HG03159 (cell line): ENCODE measurements around the gene SAT2.
"Not testable (repeated sequence)": the region's sequence is repeated elsewhere in the genome, so short reads cannot be mapped to it uniquely, and the experiment has no call there.

ENCODE experiments used
- ATAC-seq: cut with Tn5 transposase; IDR thresholded peaks from one replicate; pipeline ENCODE4 v1.9.1; 2021; ENCODE audit warnings: mild to moderate bottlenecking, moderate library complexity; ENCODE audit not compliant: unreplicated experiment

The SAT2 gene

DNA sequence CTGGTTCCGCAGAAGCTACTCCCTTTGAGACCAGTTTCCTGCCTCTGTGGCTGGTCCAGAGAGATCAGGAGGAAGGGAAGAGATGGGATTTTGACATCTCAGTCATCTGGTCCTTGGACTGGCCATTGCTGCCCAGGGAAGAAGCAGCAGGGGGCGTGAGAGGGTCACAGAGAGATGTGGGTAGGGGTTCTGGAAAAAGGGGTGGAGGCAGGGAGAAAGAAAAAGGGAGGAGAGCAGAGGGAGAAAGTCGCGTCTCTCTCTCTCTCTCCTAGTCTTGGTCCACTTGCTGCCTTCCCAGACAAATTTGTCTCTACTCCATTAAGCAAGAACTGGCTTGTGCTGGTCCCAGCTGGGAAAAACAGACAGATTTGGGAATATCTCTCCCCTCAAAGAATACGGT is 6.8 kb upstream of the SAT2 start:
- no peak for ATAC-seq

DNA sequence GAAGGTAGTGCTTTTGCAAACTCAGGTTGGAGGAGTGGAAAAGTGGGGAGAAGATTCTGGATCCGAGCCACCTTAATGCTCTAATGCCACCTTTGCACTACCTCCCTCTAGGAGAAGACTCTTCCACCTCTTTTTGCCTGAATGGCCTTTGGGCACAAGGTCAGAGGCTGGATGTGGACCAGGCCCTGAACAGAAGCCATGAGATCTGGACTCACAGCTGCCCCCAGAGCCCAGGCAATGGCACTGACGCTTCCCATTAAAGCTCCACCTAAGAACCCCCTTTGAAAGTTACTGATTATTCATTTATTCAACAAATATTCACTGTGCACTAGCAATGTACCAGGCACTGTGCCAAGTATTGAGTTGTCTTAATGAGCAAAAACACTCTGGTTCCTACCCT is 5.5 kb upstream of the SAT2 start:
- ATAC-seq = no peak

DNA sequence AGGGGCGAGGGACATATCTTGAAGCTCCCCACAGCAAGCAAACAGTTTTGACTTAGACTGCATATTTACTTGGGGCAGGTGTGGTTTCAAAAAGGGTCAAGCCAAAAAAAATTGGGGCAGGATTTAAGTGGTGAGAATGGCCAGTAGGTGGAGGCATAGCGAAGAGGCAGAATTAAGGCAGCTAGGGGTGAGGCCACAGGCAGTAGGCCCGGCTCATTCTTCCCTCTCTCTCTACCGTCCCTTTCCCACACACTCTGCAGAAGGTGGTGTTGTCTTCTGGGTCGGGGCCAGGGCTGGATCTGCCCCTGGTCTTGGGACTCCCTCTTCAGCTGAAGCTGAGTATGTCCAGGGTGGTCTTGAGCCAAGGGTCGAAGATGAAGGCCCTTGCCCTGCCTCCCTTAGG is 4.9 kb upstream of the SAT2 start:
- no peak for ATAC-seq

DNA sequence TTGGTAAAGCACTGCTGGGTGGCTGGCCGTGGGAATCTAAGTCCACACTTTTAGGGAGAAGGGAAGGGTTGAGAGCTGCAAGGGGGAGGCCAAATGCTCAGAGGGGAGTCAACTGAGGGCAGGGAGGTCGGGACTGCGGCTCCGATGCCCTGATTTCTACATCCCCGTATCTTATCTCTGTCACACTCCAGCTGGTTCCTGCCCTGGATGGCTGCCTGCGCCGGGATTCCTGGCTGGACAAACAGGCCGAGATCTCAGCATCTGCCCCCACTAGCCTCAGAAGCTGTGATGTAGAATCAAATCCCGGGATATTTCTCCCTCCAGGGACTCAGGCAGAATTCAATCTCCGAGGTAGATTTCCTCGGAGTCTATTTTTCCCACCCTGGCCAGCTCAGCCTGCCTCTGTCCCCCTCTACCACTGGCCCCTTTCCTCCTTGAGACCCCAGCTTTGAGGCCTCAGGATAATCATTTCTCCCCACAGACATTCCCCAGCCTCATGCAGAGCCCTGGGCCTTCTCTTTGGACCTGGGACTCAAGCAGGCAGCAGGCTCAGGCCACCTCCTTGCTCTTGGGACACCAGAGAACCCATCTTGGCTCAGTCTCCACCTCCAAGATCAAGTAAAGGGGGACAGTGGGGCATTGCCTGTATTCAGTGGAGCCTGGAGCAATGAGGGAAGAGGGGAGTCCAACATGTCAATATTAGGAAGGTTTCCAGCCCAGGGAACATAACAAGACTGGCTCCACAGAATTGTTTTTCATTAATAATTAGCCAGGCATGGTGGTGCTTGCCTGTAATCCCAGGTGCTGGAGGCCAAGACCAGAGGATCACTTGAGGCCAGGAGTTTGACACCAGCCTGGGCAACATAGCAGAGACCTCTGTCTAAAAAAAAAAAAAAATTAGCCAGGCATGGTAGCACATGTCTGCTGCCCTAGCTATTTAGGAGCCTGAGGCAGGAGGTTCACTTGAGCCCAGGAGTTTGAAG is 4.1 kb upstream of the SAT2 start:
- no peak for ATAC-seq

DNA sequence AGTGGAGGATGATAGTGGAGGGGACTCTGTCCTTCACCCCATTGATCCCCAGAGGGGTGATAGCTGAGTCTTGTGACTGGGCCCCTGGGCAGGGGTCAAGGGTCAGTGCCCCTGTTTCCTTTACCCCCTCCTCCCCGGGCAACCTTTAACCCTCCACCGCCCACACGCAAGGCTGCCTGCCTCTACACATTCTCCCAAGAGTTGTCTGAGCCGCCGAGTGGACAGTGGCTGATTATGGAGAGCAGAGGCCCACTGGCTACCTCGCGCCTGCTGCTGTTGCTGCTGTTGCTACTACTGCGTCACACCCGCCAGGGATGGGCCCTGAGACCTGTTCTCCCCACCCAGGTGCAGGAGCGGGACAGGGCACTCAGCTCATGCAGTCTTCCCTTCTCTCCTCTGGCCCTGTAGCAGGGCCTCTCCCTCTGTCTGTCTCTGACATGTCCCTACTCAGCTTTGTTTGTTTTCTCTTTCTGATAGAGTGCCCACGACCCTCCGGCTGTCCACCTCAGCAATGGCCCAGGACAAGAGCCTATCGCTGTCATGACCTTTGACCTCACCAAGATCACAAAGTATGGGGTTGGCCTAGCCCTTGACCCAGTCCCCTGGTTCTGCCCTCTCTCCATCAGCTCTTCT is 2.4 kb upstream of the SAT2 start, which contains the start of gene SHBG:
SHBG (plus strand) TSS at position 197 of the 633 bp plus-strand sequence; CDS start at position 235, 38 bp downstream.
- ATAC-seq = no peak

DNA sequence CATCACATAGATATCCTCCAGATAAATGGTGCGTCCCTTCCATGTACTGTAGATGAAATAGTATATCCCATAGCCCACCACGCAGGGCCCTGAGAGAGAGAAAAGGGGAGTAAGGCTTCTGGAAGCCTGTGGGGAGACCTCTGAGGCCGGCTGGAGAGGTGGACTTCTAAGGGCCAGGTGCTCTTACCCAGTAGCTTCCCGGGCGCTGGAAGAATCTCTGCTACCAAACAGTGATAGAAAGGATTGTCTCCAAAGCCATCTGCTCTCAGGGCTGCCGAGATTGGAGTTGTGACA is 718 bp downstream of the SAT2 start:
- ATAC-seq = no peak

DNA sequence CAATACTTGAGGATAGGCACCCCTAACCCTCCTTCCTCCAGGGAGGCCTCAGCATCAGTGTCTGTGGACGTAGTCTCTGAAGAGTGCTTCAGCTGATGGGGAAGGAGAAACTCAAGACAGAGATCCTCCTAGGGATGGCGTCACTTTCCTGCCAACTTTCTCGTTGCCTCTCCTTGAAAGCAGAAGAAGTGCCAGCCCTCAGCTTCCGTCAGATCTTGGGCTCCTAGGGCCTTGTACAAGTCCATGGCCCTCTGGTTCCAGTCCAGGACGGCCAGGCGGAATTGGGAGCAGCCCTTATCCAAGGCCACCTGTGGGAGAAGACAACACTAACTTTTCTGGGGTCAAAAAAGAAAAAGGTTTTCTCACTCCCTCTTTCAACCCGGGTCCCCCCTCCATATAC is 1.3 kb downstream of the SAT2 start:
- no peak for ATAC-seq

DNA sequence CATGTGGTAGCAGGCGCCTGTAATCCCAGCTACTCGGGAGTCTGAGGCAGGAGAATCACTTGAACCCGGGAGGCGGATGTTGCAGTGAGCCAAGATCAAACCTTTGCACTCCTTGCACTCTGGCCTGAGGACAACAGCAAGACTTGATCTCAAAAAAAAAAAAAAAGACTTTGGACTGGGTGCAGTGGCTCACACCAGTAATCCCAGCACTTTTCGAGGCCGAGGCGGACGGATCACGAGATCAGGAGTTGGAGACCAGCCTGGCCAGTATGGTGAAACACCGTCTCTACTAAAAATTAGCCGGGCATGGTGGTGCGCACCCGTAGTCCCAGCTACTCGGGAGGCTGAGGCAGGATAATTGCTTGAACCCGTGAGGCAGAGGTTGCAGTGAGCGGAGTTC is 1.9 kb downstream of the SAT2 start:
- not testable (repeated sequence) for ATAC-seq

DNA sequence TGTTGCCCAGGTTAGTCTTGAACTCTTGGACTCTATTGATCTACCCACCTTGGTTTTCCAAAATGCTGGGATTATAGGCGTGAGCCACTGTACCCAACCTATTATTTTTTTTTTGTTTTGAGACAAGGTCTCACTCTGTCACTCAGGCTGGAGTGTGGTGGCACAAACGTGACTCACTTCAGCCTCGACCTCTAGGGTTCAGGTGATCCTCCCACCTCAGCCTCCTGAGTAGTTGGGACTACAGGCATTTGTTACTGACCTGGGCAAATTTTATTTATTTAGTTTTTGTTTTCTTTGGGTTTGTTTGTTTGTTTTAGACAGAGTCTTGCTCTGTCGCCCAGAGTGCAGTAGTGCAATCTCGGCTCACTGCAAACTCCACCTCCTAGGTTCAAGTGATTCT is 4.0 kb downstream of the SAT2 start:
- ATAC-seq = no peak

DNA sequence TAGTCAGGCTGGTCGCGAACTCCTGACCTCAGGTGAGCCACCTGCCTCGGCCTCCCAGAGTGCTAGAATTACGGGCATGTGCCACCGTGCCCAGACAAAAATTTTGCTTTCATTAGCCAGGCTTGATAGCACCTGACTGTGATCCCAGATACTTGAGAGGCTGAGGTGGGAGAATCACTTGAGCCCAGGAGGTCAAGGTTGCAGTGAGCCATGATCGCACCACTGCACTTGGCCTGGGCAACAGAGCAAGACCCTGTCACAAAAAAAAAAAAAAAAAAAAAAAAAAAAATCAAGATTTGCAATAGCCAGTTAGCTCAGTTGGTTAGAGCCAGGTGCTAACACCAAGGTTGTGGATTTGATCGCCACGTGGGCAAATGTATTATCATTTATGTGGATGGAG is 6.8 kb downstream of the SAT2 start:
- no peak for ATAC-seq

DNA sequence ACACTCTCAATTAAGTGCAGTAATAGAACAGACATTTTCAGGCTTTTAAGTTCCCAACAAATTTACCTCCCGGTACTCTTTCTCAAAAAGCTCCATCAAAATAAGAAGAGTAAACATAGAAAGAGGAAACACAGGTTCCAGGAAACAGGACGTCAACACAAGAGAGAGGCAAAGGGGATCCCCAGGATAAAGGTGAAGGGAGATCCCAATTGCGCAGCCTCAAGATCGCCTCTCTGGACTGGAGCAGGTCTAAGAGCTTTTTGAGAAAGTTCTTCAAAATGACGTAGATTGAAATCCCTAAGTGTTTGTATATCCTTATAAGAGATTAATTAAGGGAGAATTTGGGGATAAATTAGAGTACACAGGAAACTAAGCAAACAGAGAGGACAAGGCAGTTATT is 9.0 kb downstream of the SAT2 start:
- no peak for ATAC-seq

DNA sequence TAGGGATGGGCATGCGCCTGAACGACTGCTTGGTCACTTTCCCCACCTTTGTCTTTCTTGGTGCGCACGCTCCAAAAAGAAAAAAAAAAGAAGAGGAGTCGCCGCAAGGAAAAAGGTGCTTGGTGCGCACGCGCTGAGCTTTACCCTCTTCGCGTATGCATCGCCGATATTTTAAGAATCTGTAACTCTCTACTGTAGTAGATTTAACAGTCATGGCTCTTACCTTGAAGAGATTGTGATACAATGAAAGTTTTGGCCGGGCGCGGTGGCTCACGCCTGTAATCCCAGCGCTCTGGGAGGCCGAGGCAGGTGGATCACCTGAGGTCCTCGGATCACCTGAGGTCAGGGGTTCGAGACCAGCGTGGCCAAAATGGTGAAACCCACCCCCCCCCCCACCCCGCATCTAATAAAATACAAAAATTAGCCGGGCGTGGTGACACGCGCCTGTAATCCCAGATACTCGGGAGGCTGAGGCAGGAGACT is 12.3 kb downstream of the SAT2 start:
- ATAC-seq = no peak

DNA sequence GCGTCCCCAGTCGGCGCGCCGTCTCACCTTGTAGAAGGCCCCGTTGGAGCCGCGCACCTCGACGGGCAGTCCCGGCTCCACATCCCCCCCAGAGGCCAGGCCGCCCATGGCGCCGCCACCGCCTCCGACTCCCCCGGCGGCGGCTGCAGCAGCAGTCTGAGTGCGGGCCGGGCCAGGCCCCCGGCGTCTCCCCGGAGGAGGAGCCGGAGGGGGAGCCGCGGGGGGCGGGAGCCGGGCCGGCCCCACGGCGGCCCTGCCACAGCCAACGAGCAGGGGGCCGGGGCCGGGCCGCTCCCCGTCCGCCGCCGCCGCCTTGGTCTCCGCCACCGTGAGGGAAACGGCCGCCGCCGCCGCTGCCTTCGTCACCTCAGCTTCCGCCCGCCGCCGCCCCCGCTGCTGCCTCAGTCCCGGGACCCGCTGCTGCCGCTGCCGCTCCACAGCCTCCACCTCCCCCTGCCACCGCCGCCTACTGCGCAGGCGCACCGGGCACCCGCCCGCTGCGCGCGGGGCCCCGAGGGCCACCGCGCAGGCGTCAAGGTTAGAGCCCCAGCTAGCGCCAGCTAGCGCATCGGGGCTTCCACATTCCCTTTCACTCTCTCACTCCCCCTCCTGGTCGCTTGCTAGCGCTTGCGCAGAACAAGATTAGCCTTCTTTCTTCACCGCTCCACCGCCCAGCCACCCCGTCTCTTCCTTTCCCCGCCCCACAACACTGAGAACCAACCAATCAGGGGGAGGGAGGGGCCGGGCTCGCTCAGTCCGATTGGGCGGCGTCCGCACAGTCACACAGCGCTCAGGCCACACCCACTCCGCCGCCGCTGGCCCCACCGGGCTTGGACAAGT is 13.0 kb downstream of the SAT2 start, which contains the start of gene FXR2:
FXR2 (minus strand) TSS at position 473 of the 840 bp plus-strand sequence; CDS start at position 108, 365 bp downstream.
- peak; percentile 79 for ATAC-seq

DNA sequence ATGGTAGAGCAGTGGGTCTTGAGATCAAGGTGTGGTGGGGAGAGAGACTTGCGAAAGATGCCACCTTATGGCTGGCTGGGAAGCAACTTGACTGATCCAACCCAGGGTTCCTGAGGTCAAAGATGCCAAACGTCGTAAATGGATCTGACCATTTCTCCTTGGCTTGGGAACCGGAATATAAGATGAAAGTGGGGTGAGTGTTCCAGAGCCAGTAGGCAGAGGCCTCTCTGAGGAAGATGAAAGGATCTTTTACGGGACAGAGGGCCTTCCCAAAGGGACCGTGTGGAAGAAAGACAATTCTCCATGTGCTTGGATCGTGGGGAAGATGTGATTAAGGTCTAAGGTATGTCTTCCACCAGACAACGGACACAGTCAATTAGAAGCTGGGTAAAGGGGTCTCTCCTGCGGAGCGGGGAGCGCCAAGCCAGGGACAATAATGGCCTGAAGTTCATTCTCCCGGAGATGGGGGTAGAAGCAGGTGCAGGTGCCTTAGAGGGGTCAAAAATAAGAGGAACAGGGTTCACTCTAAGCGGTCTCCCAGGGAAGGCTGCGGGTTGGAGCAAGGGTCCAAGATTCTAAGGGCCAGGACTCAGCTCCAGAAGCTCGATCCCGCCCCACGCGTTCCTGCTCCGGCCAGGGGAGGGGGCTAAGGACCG is 13.7 kb downstream of the SAT2 start:
- ATAC-seq = no peak

DNA sequence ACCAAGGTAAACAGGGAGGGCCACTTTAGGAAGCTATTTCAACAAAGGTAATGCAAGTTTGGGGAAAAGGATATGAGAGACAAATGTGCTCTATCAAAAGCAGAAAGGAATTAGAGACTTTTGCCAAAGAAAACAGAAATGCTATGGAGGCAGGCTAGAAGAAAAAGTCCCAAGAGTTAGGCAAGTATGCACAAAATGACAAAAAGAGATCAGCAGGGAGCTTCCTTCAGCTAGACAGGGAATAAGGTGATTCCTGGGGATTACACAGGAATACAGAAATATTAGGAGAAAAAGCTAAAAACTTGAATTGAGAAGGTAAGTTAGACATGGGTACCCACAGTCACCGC is 15.4 kb downstream of the SAT2 start:
- ATAC-seq = no peak

DNA sequence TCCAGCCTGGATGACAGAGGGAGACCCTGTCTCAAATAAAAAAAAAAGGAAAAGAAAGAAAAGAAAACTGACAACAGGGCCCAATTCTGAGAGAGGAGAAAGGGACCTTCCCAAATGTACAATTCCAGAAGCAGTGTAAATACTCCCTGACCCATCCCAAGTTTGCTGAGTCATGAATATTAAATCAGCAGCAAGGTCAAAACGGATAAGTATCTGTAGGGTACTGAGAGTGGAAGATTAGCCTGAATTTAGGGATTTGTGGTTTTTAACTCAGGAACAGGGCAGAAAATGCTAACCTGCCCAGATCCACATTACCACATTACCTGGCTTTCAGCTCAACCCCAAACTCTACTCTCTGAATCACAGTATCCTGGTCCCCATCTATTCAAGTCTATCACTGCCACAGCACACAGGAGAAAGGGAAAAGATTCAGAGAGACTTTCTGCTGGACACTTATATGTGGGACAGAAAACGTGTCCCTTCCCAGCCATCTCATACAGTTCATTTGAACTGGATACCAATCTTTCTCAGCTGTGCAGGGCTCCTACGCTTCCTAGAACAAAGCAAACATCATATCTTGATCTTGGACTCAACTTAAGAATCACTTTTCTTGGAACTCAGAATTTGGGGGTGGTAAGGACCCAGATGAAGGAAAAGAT is 15.9 kb downstream of the SAT2 start:
- ATAC-seq = no peak

DNA sequence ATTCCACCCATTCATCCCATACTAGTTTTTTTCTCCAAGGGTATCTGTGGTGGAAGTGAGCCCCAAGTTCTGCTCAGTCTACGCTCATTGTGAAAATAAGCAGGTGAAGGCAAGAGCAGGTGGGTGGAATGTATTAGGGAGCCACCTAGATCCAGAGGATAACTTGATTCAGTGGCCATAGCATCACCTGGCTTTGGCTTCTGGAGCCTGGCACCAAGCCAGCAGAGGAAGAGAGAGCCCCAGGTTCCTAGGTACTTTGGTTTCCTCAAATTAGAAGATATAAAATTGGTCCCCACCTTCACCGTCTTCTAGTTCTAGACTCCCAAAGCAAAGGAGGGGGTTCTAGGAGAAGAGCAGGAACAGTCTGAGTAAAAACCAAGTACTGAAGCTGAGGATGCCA is 17.0 kb downstream of the SAT2 start:
- no peak for ATAC-seq

DNA sequence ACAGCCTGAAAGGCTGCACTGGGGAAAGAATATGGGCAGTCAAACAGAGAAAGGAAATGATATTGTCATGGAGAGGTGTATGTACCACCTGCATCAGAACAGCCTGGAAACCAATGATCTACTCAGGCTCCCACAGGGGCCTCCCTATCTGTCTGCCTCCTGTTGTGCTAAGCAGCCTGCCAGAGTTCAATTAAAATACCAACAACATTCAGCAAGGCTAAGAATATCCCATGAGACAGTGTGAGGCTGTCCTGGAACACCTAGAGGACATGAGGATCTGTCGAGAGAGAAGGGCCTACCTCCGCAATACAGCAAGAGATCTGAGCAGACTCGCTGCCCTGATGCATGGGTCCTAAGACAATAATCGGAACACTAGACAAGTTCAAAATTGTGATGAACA is 21.3 kb downstream of the SAT2 start:
- no peak for ATAC-seq

DNA sequence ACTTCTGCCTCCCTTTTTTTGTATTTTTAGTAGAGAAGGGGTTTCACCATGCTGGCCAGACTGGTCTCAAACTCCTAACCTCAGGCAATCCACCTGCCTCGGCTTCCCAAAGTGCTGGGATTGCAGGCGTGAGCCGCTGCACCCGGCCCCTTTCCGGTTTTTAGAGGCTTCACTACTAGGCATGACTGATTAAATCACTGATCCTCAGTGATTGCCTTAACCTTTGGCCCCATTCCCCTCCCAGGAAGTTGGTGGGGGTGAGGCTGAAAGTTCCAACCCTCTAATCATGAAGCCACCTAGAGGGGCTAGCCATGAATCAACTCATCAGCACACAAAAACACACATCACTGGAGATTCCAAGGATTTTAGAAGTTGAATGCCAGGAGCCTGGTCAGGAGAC is 30.1 kb downstream of the SAT2 start:
- ATAC-seq = not testable (repeated sequence)

DNA sequence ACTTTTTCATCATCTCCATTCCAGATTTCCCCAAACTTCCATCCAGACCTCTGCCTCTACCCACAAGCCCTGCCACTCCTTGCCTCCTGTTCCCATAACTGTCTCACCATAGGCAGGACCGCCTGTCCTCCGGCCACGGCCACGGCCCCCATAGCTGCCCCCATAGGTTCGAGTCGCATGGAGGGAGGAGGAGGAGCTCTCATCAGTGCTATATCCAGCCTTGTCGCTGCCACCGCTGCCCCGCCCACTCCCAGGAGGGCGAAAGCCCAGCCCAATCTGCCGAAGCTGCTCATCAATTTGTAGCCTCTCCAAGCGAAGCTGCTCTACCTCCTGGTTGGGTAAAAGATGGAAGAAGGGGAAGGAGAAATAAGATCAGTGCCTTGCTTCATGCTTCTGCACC is 34.3 kb downstream of the SAT2 start:
- ATAC-seq = no peak
